GM12873 (cell line): ENCODE measurements around the gene DUSP22.

Source experiments
- CTCF ChIP-seq: IDR thresholded peaks from 2 replicates; pipeline ENCODE4 v1.5.1; 2012; ENCODE audit warnings: low read depth, mild to moderate bottlenecking, moderate library complexity, low read length, control low read depth; ENCODE audit not compliant: insufficient read depth; ENCODE audit errors: missing control alignments

The DUSP22 gene

GRCh38 chr6:326896-327537 lies 34.7 kb downstream of the DUSP22 start:
- no peak for TF ChIP-seq CTCF

- no peak for TF ChIP-seq CTCF
Observed at GRCh38 chr6:327538-328116, 35.3 kb downstream of the DUSP22 start.

GRCh38 chr6:328136-328670 lies 35.9 kb downstream of the DUSP22 start:
- no peak for TF ChIP-seq CTCF

GRCh38 chr6:328924-329323 lies 36.6 kb downstream of the DUSP22 start:
- no peak for TF ChIP-seq CTCF

GRCh38 chr6:329888-330691 lies 37.8 kb downstream of the DUSP22 start:
- peak; percentile 39 for TF ChIP-seq CTCF

GRCh38 chr6:330948-331347 lies 38.7 kb downstream of the DUSP22 start:
- TF ChIP-seq CTCF = no peak

GRCh38 chr6:331622-332521 lies 39.6 kb downstream of the DUSP22 start:
- TF ChIP-seq CTCF = peak; percentile 42
